Measurements from ENCODE around the gene DTNBP1.

- TF ChIP-seq ZNF274 (IDR thresholded peaks at IDR 0.05; ENCODE audit: low read depth, low read length), result no peak
- no peak for TF ChIP-seq SUZ12 (IDR thresholded peaks at IDR 0.05; ENCODE audit: extremely low read depth, insufficient read depth, insufficient read length)
- TF ChIP-seq YY1 (IDR thresholded peaks at IDR 0.05; ENCODE audit: insufficient read depth, insufficient read length), result no peak
These were observed 189.7 kb downstream of the DTNBP1 start for GRCh38 chr6:15473174-15473573.

Measured in NT2/D1 (cell line).